ENCODE results near the gene SCAMP3.
"Not testable (repeated sequence)": the region's sequence is repeated elsewhere in the genome, so short reads cannot be mapped to it uniquely, and the experiment has no call there.

The SCAMP3 gene

GRCh38 chr1:155261852-155262673 is at the start of gene SCAMP3:
TSS of gene SCAMP3 (minus strand) at chr1:155262360. CDS start at chr1:155262151, 209 bp downstream.
- DNase-seq (ENCODE audit: low read depth), result peak; percentile 99

DNA sequence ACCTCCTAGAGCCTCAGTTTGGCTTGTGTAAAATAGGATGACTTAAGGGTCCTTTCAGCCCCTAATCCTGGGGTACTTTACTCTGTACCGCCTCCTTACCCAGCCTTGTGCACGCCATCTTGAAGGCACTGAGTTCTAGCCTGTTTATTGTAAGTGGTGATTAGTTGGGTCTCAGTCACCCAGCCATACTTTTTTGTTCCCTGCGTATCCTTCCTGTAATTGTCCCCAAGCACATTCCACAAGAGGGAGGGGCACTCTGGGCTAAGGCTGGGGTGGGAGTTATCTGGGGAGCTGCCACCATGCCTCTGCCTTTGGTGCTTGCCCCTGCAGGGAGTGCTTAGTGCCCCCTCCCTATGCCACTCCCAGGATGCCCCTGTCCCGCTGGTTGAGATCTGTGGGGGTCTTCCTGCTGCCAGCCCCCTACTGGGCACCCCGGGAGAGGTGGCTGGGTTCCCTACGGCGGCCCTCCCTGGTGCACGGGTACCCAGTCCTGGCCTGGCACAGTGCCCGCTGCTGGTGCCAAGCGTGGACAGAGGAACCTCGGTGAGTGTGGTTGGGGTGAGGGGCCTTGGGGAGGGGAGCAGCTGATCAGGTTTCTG is 47.4 kb upstream of the SCAMP3 start:
- peak; percentile 34 for DNase-seq (ENCODE audit: low read depth)

GRCh38 chr1:155308493-155309422 is 46.6 kb upstream of the SCAMP3 start, which contains the start of gene FDPS:
TSS of gene FDPS (plus strand) at chr1:155308866. CDS start at chr1:155309790, 924 bp downstream.
- peak; percentile 98 for DNase-seq (ENCODE audit: low read depth)

DNA sequence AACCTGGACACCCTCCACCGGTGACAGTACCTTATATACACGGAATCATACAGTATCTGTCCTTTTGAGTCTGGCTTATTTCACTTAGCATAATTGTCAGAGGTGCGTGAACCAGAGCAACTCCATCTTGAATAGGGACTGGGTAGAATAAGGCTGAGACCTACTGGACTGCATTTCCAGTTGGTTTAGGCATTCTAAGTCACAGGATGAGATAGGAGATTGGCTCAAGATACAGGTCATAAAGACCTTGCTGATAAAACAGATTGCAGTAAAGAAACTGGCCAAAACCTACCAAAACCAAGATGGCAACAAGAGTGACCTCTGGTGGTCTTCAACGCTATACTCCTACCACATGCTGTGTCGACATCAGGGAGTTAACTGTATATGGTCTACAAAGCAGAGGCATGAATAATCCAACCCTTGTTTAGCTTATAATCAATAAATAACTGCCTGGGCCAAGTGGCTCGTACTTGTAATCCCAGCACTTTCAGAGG is 45.1 kb upstream of the SCAMP3 start:
- peak; percentile 79 for DNase-seq (ENCODE audit: low read depth)

DNA sequence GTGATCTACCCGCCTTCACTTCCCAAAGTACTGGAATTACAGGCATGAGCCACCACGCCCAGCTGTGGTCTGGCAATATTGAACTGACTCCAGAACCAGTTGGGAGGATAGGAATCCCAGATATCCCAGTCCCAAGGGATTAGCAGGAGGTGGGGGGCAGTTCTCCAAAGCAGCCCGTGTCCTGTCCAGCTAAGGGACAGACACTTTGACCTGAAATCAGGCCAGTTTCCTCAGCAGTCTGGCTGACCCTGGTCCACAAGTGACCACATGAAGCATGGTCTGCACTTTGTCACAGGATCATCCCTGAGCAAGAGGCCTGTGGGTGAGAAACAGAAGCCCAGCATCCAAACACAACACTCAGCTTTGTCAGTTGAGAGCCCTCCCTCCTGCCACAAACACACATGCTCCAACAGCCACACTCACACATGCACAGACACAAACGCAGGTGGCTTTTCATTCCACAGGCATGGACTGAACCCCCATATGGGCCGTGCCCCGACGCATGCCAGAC is 43.8 kb upstream of the SCAMP3 start:
- no peak for DNase-seq (ENCODE audit: low read depth)

DNA sequence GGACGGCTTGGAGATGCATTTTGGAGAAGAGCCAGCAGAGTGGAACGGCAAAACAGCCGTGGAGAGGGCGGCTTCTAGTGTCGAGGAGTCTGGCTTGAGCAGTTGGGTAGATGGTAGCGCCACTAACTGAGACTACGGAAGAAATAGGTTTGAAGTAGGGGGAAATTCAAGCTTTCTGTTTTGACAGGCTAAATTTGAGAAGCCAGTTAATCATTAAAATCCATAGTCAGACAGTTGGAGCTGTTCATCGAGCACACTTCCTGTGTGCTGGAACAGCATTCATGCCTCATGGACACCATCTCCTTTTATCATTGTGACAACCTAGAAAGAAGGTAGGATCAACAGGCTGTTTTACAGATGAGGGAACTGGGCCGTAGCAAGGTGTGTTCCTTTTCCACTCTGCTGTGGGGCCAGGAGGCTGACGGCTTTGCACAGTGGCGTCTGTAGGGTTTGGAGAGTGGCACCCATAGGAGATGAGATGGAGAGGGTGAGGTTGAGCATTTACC is 42.5 kb upstream of the SCAMP3 start:
- DNase-seq (ENCODE audit: low read depth), result no peak

DNA sequence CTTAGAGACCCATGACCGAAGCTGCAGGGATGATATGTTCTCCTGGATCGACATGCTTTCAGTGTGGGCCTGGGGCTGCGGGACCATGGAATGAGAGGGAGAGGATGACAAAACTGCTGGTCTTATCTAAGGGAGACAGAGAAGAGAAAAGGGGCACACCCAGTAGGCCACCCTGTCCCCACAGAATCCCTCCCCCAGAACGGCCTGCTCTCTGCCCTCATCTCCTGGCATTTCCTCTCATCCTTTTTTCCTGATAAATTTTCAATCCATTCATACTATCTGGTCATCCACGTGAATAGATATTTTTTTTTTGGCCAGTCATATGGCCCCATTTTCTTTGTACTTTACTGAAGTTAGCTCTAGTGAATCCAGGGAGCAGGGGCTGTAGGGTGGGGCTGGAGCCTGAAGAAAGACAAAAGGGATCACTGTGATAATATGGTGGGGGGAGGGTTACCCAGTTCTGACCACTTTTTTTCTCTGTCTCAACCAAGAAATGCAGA is 39.2 kb upstream of the SCAMP3 start, which contains the start of gene PKLR:
Gene PKLR (minus strand): TSS at position 97 of the 500 bp plus-strand sequence. CDS start 43 bp downstream, at position 54.
- no peak for DNase-seq (ENCODE audit: low read depth)

DNA sequence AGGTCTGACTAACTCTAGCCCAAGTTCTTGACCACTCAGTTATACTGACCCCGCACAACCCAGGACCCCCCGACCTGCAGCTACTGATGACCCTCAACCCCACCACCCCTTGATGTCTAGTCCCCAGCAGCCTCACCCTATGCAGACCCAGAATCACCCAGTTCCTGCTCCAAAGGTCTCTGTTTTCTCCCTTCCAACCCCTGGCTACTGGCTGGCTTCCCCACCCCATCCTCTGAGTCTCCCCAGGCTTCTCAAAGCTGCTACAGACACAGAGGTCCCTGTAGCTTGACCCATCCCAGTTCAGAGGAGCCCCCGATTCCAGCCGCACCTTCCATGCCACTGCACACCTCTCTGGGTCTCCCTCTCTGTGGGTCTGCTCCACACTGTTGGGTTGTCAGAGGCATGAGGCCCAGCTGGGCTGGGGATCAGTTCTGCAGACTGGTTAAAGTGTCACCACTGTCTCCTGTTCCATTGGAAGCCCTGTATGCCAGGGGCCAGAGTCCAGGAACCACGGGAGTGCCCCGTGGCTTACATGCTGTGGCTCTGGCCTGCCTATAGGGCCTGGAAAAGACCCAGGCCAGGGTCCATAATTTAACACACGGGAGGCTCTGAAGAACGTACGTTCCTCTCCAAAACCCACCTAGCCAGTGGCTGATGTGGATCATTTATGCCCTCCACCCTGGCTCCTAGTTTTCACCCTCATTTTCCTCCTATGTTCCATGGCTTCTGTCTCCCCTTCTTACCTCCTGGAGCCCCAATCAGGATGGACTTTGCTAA is 38.6 kb upstream of the SCAMP3 start:
- no peak for DNase-seq (ENCODE audit: low read depth)

DNA sequence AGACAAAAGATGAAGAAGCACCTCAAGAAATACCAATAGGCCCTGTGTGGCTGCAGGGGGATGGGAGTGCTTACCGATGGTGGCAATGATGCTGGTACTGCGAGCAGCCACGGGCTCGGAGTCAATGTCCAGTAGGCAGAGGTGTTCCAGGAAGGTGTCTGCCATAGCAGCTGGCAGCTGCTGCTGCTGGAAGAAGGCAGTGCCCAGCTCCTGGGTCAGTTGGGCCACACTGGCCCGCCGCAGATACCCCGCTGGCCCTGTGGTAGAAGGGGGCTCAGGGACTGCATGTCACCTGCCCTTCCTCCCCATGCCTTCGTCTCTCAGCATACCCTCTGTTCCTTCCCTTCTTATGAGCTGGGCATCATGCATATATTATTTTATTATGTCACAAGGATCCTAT is 37.9 kb upstream of the SCAMP3 start:
- DNase-seq (ENCODE audit: low read depth), result no peak

GRCh38 chr1:155297384-155297783 is 35.2 kb upstream of the SCAMP3 start:
- no peak for DNase-seq (ENCODE audit: low read depth)

DNA sequence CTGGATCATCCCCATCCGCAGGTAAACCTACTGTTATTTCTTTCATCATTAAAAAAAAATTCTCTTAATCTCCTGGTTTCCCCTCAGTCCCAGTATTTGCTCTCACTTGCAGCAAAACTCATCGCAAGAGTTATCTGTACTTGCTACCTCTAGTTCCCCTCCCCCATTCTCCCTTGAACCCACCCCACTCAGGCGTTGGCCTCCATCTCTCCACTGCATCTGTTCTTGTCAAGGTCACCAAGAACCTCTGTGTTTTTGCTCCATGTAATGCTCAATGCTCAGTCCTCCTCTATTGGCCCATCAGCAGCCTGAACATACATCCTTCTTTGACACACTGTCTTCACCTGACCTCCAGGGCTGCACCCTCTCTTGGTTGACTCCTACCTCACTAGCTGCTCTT is 34.5 kb upstream of the SCAMP3 start:
- no peak for DNase-seq (ENCODE audit: low read depth)

DNA sequence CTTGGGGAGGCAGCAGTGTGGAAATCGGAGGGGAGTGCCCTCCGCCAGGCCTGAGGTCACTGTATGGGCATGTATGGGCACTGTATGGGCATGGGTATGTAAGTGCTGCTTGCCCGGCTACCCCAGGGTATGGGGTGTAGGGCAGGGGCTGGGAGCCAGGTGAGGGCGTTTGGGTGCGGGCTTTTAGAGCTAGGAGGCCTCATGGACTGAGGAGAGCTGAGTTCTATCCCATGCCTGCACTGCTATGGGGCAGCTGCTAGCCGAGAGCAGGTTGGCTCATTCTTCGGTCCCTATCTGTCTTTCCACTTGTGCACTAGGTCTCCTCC is 33.7 kb upstream of the SCAMP3 start:
- no peak for DNase-seq (ENCODE audit: low read depth)

DNA sequence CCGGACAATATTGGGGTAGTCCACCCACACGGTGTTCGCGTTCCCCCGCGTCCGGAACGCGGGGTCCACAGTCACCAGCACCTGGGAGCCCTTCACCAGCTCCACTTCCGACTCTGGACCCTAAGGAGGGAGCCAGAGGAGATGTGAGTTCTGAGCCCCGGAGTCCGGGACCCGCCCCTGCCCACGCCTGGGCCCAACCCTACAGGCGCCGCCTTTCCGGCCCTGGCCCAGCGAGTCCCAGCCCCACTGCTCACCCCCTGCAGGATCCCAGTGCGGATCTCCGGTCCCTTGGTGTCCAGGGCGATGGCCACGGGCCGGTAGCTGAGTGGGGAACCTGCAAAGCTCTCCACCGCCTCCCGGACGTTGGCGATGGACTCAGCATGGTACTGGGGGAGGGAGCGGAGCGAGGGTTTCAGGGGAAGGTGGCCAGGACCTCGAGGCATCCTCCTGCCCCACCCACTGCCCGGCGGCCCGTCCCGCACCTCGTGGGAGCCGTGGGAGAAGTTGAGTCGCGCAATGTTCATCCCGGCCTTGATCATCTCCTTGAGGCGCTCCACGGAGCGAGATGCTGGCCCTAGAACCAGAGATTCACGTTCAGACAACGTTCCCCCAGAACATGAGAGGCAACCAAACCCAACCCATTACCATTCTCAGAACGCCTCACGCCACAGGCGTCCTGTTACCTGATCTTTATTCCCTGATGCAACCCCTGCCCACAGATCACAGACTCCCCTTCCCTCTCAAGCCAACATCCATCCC is 33.2 kb upstream of the SCAMP3 start:
- DNase-seq (ENCODE audit: low read depth), result no peak

- DNase-seq (ENCODE audit: low read depth), result no peak
These were observed 32.5 kb upstream of the SCAMP3 start for GRCh38 chr1:155294520-155295182.

DNA sequence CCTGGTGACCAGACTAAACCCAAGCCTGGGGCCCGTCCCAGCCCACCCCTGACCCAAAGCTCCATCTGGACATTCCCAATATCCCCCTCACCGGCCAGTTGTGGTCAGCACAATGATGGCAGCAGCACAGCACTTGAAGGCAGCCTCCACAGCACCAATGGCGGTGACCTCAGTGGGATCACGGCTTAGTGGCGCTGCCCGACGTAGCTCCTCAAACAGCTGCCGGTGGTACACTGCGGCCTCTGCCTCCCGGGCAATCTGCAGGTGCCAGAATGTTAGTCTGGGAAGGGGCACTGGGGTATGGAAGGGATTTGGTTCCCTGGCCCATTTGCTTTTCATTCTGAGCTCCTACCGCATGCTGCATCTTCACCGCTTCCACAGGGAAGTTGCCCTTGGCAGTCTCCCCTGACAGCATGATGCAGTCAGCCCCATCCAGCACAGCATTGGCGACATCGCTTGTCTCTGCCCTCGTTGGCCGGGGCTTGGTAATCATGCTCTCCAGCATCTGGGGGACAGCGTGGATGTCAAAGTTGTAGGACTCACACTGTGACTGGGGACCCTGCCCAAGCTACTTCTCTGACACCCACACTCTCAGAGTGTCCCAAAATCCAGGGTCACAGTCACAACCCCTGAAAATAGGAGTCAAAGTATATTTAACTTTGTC is 31.1 kb upstream of the SCAMP3 start:
- DNase-seq (ENCODE audit: low read depth), result no peak

GRCh38 chr1:155291006-155291405 is 28.8 kb upstream of the SCAMP3 start:
- DNase-seq (ENCODE audit: low read depth), result not testable (repeated sequence)

DNA sequence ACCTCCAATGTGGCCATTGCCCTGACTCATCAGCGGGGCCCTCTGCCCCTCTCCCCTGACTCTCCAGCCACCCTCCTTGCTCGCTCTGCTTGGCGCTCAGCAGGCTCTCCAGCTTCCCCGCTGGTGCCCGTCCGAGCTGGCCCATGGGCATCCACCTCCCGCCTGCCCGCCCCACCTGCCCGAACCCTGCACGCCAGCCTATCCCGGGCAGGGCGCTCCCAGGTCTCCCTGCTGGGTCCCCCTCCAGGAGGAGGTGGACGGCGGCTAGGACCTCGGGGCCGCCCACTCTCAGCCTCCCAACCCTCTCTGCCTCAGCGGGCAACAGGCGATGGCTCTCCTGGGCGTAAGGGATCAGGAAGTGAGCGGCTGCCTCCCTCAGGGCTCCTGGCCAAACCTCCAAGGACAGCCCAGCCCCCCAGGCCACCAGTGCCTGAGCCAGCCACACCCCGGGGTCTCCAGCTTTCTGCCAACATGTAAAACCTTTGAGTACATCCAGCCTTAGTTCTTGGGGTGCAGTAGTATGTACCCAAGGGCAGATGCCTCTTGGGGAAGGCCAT is 25.9 kb upstream of the SCAMP3 start:
- no peak for DNase-seq (ENCODE audit: low read depth)

DNA sequence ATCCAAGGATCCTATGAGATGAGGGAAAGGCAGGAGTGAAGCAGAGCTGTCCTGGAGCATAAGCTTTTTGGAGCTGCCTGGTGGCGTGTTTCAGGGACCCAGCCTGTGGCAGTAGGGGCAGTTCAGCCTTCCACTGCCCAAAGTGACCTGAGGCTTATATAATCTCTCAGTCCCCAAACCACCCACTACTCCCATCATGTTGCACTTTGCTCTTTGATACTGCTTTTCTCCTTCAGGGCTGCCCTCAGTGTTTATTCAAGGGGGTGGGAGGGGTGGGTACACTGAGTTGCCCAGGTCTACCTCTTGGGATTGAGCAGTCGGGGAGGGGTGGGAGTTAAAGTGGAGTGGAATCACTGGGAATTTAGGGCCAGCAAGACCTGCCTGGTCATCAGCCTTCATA is 24.4 kb upstream of the SCAMP3 start:
- DNase-seq (ENCODE audit: low read depth), result no peak

DNA sequence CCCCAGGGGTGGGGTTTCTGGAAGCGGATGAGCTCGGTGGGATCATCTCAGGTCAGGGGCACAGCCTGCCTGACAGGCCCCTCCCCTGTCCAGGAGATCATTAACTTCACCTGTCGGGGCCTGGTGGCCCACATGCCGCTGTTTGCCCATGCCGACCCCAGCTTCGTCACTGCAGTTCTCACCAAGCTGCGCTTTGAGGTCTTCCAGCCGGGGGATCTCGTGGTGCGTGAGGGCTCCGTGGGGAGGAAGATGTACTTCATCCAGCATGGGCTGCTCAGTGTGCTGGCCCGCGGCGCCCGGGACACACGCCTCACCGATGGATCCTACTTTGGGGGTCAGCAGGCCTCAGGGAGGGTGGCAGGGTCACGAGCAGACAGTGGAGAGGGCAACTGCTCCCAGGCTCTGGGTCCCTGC is 23.5 kb upstream of the SCAMP3 start:
- DNase-seq (ENCODE audit: low read depth), result no peak
